Measurements from ENCODE around the gene PRCC. TPM values are rescaled to one million over a fixed set of nuclear protein-coding genes. Genes with fewer than 3 reads are reported as not detected.

The PRCC gene
- total and polyA plus RNA-seq, 2 of the 13 experiments (the other 11 are each of a cell fraction or from before 2014, with no cell fraction given) = 24.2 to 40.5 TPM

GRCh38 chr1:156751757-156752481 lies 15.4 kb upstream of the PRCC start (continued):
- TF ChIP-seq ZNF275 (CRISPR knock-in tag; IDR thresholded peaks at IDR 0.05; ENCODE audit: borderline replicate concordance) (0 out of 2 replicates have a peak, but pooled peaks have one; percentile 60), TFDP2 (CRISPR knock-in tag; IDR thresholded peaks at IDR 0.05) (peak; percentile 87), MZF1 (CRISPR knock-in tag; IDR thresholded peaks at IDR 0.05; ENCODE audit: borderline replicate concordance) (no peak), MIER3 (CRISPR knock-in tag; IDR thresholded peaks at IDR 0.05; ENCODE audit: borderline replicate concordance) (peak; percentile 41; the same call in 1 of the 2 replicates), TCF7 (IDR thresholded peaks at IDR 0.05; ENCODE audit: low read depth) (no peak), THRA (CRISPR knock-in tag; IDR thresholded peaks at IDR 0.05; ENCODE audit: borderline replicate concordance) (peak; percentile 59; the same call in 1 of the 2 replicates), ZNF609 (CRISPR knock-in tag; IDR thresholded peaks at IDR 0.05; ENCODE audit: borderline replicate concordance) (peak; percentile 34; the same call in 1 of the 2 replicates), HNF4G (IDR thresholded peaks at IDR 0.05; ENCODE audit: borderline replicate concordance, low read depth, low read length) (no peak), HNF4G (CRISPR knock-in tag; IDR thresholded peaks at IDR 0.05; ENCODE audit: borderline replicate concordance, low read depth) (peak; percentile 66), SP4 (CRISPR knock-in tag; IDR thresholded peaks at IDR 0.05) (peak; percentile 84), BCL6 (CRISPR knock-in tag; IDR thresholded peaks at IDR 0.05) (peak; percentile 37; the same call in 1 of the 2 replicates), IKZF5 (CRISPR knock-in tag; IDR thresholded peaks at IDR 0.05) (peak; percentile 61; the same call in 1 of the 2 replicates), ZMYM2 (CRISPR knock-in tag; IDR thresholded peaks at IDR 0.05) (no peak), PAWR (CRISPR knock-in tag; IDR thresholded peaks at IDR 0.05; ENCODE audit: borderline replicate concordance) (no peak), CERS6 (CRISPR knock-in tag; IDR thresholded peaks at IDR 0.05) (no peak)
